Measurements from ENCODE around the gene AGPAT4.

DNA sequence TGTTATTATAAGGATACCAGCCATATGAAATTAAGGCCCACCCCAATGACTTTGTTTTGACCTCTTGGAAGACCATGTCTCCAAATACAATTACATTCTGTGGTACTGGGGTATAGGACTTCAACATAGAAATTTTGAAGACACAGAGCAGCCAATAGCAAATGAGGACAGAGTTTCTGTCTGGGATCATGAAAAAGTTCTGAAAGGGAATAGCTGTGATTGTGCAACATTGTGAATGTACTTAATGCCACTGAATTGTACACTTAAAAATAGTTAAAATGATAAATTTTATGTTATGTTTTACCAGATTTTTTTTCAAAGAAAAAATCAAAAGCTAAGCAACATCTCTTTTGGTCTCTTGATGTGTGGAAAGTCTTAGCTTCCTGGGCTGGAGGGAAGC is 27.0 kb upstream of the AGPAT4 start:
- TF ChIP-seq POLR2AphosphoS5 (IDR thresholded peaks at IDR 0.05; ENCODE audit: low read depth, low read length): no peak
- TF ChIP-seq RFX5 (IDR thresholded peaks at IDR 0.05; ENCODE audit: low read length): no peak
- TF ChIP-seq, protein P1, sequence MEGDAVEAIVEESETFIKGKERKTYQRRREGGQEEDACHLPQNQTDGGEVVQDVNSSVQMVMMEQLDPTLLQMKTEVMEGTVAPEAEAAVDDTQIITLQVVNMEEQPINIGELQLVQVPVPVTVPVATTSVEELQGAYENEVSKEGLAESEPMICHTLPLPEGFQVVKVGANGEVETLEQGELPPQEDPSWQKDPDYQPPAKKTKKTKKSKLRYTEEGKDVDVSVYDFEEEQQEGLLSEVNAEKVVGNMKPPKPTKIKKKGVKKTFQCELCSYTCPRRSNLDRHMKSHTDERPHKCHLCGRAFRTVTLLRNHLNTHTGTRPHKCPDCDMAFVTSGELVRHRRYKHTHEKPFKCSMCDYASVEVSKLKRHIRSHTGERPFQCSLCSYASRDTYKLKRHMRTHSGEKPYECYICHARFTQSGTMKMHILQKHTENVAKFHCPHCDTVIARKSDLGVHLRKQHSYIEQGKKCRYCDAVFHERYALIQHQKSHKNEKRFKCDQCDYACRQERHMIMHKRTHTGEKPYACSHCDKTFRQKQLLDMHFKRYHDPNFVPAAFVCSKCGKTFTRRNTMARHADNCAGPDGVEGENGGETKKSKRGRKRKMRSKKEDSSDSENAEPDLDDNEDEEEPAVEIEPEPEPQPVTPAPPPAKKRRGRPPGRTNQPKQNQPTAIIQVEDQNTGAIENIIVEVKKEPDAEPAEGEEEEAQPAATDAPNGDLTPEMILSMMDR (IDR thresholded peaks at IDR 0.05): no peak
- no peak for TF ChIP-seq JUND (IDR thresholded peaks at IDR 0.05)
- TF ChIP-seq SMC3 (IDR thresholded peaks at IDR 0.05; ENCODE audit: low read depth, low read length): no peak
- TF ChIP-seq, protein P2, sequence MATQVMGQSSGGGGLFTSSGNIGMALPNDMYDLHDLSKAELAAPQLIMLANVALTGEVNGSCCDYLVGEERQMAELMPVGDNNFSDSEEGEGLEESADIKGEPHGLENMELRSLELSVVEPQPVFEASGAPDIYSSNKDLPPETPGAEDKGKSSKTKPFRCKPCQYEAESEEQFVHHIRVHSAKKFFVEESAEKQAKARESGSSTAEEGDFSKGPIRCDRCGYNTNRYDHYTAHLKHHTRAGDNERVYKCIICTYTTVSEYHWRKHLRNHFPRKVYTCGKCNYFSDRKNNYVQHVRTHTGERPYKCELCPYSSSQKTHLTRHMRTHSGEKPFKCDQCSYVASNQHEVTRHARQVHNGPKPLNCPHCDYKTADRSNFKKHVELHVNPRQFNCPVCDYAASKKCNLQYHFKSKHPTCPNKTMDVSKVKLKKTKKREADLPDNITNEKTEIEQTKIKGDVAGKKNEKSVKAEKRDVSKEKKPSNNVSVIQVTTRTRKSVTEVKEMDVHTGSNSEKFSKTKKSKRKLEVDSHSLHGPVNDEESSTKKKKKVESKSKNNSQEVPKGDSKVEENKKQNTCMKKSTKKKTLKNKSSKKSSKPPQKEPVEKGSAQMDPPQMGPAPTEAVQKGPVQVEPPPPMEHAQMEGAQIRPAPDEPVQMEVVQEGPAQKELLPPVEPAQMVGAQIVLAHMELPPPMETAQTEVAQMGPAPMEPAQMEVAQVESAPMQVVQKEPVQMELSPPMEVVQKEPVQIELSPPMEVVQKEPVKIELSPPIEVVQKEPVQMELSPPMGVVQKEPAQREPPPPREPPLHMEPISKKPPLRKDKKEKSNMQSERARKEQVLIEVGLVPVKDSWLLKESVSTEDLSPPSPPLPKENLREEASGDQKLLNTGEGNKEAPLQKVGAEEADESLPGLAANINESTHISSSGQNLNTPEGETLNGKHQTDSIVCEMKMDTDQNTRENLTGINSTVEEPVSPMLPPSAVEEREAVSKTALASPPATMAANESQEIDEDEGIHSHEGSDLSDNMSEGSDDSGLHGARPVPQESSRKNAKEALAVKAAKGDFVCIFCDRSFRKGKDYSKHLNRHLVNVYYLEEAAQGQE (IDR thresholded peaks at IDR 0.05; ENCODE audit: low read depth, low read length): no peak
- TF ChIP-seq FOSL2 (IDR thresholded peaks at IDR 0.05; ENCODE audit: borderline replicate concordance, low read depth): no peak
- no peak for TF ChIP-seq EZH2phosphoT487 (IDR thresholded peaks at IDR 0.05; ENCODE audit: borderline replicate concordance, low read depth)
- no peak for TF ChIP-seq TCF12 (IDR thresholded peaks at IDR 0.05)
